ENCODE measurements around the gene PECR.

PECR gene

GRCh38 chr2:216056739-216057138, 24.9 kb downstream of the PECR start:
- no peak for TF ChIP-seq ZFX (IDR thresholded peaks at IDR 0.05)
- TF ChIP-seq, protein P1, sequence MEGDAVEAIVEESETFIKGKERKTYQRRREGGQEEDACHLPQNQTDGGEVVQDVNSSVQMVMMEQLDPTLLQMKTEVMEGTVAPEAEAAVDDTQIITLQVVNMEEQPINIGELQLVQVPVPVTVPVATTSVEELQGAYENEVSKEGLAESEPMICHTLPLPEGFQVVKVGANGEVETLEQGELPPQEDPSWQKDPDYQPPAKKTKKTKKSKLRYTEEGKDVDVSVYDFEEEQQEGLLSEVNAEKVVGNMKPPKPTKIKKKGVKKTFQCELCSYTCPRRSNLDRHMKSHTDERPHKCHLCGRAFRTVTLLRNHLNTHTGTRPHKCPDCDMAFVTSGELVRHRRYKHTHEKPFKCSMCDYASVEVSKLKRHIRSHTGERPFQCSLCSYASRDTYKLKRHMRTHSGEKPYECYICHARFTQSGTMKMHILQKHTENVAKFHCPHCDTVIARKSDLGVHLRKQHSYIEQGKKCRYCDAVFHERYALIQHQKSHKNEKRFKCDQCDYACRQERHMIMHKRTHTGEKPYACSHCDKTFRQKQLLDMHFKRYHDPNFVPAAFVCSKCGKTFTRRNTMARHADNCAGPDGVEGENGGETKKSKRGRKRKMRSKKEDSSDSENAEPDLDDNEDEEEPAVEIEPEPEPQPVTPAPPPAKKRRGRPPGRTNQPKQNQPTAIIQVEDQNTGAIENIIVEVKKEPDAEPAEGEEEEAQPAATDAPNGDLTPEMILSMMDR (conservative IDR thresholded peaks at IDR 0.05) = no peak
- no peak overlapping the region for H3K27ac ChIP-seq

DNA sequence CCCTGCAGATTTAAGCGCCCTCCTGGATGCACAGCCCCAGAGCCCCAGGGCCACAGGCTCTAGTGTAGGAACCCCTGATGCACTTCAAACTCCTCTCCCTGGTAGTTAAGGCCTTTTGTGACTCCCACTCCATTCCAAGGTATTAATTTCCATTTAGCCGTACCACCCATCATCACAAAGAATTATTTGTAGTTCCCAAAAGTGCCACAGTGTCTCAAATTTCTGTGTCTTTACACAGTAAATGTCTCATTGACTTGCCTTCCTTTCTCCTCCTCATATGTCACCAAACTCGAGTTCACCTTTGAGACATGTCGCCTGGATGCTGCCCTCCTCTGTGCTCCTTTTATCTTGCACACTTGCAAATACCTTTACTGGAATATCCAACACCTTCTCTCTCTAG, 25.9 kb downstream of the PECR start:
- H3K27ac ChIP-seq = no peak overlapping the region
- TF ChIP-seq, protein P1 (conservative IDR thresholded peaks at IDR 0.05) = no peak
- TF ChIP-seq ZFX (IDR thresholded peaks at IDR 0.05) = no peak

GRCh38 chr2:216052420-216052819, 29.2 kb downstream of the PECR start:
- TF ChIP-seq, protein P1 (conservative IDR thresholded peaks at IDR 0.05) = no peak
- TF ChIP-seq ZFX (IDR thresholded peaks at IDR 0.05) = no peak
- H3K27ac ChIP-seq = no peak overlapping the region

DNA sequence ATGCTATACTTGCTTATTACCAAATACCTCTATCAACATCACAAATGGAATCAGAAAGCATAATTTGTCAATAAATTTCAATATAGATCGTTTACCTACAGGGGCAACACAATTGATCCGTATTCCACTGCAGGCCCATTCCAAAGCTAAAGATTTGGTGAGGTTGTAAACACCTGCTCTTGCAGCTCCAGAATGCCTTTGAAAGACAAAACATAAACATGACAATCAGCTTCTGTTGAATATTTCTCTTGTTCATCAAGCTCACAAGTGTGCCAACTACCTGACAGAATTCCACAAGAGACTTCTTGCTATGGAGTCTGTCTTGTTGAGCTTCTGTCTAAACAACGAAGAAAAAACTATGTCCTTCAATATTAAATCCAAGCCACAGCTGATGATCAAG, 30.3 kb downstream of the PECR start:
- TF ChIP-seq, protein P1 (conservative IDR thresholded peaks at IDR 0.05) = no peak
- no peak for TF ChIP-seq ZFX (IDR thresholded peaks at IDR 0.05)
- H3K27ac ChIP-seq = no peak overlapping the region

- H3K27ac ChIP-seq = no peak overlapping the region
- no peak for TF ChIP-seq ZFX (IDR thresholded peaks at IDR 0.05)
- TF ChIP-seq, protein P1 (conservative IDR thresholded peaks at IDR 0.05) = no peak
Measured at GRCh38 chr2:216049452-216049851, 32.2 kb downstream of the PECR start.

DNA sequence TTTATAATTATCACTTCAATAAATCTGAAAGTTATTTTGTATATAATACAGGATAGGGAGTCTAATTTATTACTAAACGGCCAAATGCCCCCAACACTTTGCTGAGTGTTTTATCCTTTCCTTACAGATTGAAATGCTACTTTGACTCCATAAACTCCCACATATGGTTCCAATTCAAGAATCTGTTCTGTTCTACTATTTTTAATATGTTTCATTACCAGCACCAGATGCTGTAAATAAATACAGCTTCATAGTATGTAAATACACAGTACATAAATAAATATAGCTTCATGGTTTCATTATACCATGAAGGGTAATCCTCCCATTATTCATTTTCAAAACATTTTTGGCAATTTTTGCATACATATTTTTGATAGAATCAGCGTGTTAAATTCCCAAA, 34.2 kb downstream of the PECR start:
- no peak overlapping the region for H3K27ac ChIP-seq
- no peak for TF ChIP-seq ZFX (IDR thresholded peaks at IDR 0.05)
- TF ChIP-seq, protein P1 (conservative IDR thresholded peaks at IDR 0.05) = no peak

- H3K27ac ChIP-seq = no peak overlapping the region
- TF ChIP-seq, protein P1 (conservative IDR thresholded peaks at IDR 0.05) = no peak
- no peak for TF ChIP-seq ZFX (IDR thresholded peaks at IDR 0.05)
Measured at GRCh38 chr2:216044883-216045486, 36.6 kb downstream of the PECR start.

Measured in C4-2B (cell line).